ACHN (cell line): ENCODE results near the gene NTSR2.
"Not testable (repeated sequence)": the region's sequence is repeated elsewhere in the genome, so short reads cannot be mapped to it uniquely, and the experiment has no call there.

Experiments used
- DNase-seq: peaks from one replicate; pipeline ENCODE4 v3.0.0-alpha.2; 2015
- in situ Hi-C: cut with HindIII; loops from 2 replicates; pipeline ENCODE4 v1.10.0; 2017; ENCODE audit warnings: low sequenced_read_pairs, low pct_ligation_motif_present, low pct_unique_long_range_greater_than_20kb

The NTSR2 gene

DNA sequence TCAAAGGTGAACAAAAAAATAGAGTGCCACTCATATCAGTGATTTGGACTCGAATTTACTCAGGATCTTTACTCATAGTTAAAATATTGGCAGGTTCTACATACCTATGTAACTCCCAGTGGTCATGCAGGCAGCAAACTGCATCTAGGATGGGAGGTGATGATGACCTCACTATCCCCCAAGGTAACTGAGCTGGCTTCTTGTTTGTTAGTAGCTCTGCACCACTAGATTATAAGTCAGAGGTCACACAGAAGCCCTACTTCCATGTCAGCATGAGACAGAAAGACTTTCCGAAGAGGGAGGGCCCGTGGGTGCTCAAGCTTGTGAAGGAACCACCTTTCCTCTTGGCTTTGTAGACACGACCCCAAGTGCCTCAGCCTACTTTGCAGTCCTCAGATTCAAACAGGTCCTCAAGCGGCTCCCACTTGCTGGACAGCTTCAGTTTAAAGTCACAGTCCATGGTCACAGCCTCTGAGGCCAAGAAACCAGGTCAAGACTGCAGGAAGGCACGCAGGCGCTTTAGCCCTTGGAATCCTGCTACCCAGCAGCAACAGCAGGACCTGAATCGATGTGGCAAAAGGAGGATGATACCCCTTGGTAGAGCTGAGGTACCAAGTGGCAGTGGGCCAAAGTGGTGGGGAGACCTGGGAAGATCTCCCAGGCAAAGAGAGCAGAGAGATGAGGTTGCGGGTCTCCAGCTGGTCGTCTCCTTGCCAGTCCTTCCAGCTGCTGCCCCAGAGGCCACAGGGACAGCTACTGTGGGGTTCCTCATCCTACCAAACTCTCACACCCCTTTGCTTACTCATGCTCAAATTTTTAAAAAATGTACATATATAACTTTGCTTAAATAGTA, 4.3 kb downstream of the NTSR2 start:
- in situ Hi-C loops, result no loop called here
- no peak for DNase-seq

DNA sequence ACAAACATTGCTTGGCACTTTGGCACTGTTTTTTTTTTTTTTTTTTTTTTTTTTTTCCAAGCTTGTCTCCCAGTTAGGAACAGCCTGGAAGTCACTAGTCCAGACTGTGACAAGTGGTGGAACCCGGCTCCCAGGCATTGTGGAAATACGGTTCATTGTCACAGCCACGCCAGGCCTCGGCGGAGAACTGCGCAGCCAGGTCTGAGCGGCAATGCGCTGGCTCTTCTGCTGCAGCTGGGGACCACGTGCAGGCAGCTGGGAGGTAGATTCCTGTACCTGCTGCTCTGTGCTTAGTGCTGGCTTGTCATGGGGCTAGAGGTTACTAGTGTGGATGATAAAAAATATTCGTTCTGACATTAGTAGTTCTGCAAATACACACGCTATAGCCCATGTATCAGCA, 5.0 kb downstream of the NTSR2 start:
- in situ Hi-C loops, result no loop called here
- DNase-seq, result no peak

DNA sequence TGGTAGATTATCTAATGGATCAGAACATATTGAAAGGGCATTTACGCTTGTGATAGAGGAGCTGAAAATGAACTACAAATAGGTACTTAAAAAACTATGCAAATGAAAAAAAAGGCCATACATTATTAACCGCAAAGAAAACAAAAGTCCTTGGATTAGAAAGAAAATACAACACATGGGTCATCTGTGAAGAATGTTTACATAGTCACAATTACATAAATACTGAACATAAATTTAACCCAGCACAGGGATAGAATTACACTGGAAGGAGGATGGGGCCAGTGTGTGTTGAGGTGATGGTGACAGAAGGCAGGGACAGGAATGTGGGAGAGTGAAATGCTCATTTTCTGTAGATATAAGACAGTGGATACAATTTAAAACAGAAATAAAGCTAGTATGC, 6.6 kb downstream of the NTSR2 start:
- in situ Hi-C loops, result no loop called here
- no peak for DNase-seq

DNA sequence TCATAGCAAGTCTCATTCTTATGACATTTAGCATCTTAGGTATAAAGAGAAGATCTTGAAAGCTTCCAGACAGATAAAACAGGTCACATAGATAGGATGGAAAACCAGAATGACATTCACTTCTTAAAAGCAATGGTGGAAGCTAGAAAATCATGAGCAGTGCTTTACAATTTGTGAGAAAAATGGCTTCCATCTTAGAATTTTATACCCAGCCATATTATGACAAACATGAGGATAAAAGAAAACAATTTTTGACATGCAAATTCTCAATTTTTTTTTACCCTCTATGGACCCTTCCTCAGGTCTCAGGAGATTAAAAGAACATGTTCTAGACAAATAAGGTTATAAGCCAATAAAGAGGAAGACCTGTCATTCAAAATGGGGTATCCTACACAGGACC, 7.1 kb downstream of the NTSR2 start:
- in situ Hi-C loops, result no loop called here

DNA sequence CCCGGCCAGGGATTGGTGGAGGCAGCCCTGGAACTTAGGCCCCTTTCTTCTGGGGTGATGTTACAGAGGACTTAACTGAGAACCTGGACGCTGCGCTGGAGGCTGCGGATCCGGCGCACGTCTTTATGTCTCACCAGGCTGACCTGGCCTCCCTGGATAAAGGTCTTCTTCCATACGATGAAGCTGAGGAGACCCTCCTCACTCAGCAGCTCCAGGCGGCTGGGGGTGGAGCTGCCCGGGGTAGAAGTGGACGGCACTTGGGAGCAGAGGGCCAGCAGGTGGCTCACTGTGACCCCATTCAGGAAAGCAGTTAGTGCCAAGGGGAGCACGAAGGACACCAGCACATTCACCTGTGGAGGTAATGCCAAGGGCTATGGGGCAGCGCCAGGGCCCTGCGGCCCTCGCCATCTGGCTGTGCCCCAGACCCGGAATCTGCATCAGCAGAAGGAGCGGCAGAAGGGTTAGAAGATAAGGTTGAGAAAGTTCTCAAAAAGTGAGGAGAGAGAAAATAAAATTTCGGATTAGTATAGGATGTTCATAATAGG, 8.0 kb downstream of the NTSR2 start:
- in situ Hi-C loops, result no loop called here

More for the DNA sequence above, 7.1 kb downstream of the NTSR2 start:
- DNase-seq, result no peak

DNA sequence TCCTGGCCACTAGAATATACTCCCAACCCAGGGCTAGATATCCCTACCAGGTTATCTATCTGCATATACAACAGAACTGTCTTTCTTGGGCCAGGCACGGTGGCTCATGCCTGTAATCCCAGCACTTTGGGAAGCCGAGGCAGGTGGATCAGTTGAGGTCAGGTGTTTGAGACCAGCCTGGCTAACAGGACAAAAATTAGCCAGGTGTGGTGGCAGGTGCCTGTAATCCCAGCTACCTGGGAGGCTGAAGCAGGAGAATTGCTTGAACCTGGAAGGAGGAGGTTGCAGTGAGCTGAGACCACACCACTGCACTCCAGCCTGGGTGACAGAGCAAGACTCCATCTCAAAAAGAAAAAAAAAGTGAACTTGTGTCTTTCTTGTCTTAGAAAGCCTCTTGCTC, 9.6 kb downstream of the NTSR2 start:
- in situ Hi-C loops, DNase-seq: not testable (repeated sequence)

More for the DNA sequence above, 8.0 kb downstream of the NTSR2 start:
- no peak for DNase-seq

DNA sequence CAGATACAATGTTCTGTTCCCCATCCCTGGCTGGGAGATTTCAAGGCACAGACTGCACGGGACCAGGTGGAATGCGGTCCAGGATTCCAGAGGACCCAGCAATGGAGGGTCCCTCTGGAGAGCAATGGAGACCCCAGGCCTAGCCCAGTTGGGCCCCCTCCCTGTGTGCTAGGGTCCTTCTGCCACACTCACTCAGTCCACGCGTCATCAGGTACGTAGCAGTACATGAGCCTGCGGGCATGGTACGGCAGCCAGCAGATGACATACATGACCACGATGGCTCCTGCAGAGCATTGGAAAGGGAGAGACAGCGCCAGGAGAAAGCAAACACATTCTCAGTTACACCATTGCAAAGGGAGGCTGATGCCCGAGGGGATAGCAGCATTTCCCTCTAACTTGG, 10.1 kb downstream of the NTSR2 start:
- in situ Hi-C loops, result no loop called here

DNA sequence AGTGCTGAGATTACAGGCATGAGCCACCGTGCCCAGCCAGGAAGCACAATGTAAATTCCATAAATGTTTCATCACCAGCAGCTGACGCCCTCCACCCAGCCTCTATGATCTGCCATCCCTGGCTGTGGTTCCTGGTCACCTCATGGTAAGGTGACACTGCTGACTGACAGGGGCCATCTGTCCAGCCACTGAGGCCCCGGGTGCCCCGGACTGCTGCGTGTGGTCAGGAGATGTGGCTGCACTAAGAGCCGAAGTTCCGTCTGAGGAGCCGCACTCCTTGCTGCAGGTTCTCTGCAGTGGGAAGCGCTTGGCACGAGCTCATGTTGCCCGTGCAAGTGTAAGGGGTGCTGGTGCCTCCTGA, 10.9 kb downstream of the NTSR2 start:
- in situ Hi-C loops, result no loop called here
- DNase-seq, result no peak

More for the DNA sequence above, 10.1 kb downstream of the NTSR2 start:
- DNase-seq, result no peak

DNA sequence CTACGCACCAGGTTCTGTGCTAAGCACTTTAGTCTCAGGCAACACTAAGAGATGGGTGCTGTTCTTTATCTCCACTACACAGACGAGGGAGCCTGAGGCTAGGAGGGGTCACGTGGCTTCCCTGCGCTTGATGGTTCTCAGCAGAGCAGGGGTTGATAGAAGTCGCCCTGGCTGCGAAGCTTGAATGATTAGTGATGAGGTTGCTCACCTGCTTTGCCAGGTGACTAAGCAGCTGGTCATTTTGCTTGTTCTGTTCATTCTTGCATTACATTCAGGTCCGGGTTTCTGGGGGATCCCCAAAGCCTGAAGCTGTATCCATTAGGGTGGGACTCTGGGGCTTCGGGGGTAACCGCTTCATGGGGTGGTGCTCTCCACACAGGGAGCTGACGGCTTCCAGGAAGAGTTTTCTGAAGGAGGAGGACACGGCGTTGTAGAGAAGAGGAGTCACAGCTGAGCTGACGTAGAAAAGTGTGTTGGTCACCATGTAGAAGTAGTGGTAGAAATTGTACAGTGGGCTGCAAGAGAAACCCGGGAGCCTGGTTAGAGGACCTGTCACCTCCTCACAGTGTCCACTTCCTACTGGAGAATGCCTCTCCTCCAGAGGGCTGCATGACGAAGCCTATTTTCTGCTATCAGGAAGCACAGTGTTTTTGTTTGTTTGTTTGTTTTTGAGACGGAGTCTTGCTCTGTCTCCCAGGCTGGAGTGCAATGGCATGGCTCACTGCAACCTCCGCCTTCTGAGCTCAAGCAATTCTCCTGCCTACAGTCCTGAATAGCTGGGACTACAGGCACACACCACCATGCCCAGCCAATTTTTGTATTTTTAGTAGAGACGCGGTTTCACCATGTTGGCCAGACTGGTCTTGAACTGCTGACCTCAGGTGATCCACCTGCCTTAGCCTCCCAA, 11.5 kb downstream of the NTSR2 start:
- in situ Hi-C loops, result no loop called here
- no peak for DNase-seq

DNA sequence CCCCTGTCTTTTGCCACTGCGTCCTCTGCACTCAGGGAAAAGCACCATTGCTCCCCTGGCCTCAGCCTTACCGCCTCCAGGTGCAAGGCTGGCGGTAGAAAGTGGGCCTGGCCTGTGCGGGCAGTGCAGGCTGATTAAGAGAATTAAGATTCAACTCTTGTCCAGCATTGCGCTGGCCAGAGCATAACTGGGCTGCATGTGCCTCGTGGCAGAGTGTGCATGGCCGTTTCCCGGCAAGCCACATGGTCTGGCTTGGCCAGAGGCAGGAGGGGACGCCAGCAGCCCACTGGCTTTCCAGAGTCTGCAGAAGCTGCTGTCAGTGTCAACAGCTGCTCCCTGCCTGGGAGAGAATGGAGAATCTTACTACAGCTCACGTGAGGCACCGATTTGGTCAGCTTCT, 12.3 kb downstream of the NTSR2 start:
- in situ Hi-C loops, result no loop called here
- DNase-seq, result no peak

DNA sequence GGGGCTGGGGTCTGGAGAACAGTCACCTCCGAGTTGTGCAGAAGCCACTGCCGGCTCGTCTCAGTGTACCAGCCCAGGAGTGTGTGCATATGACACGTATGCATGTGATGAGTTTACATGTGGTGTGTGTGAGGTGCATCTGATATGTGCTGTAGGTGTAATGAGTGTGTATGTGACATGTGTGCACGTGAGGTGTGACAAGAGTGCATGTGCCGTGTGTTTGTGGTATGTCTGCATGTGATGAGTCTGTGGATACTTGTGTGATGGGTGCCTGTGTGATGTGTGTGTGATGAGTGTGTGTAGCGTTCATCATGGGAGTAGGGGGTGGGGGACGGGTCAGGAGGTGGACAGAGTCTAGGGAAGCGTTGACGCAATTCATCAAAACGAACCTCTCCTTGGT, 12.8 kb downstream of the NTSR2 start:
- in situ Hi-C loops, result no loop called here
- no peak for DNase-seq

DNA sequence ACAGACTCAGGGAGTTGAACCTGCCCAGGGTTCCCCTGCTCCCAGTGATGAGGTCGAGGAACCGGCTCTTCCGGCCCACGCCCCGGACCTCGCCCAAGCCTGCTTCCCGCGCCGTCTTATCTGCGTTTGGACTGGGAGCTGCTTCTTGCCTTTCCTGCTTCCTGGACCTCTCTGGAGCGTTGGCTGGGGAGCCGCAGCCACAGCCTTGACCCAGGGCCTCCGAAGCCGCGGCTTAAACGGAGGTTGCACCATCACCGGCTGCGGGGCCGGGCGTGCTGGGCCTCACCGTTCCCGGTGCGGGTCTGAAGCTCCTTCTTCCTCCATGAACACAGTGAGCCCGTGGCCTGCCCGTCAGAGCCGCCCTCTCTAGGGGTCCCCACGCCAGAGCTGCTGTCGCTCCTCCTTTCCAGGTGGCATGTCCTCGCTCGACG, 13.3 kb downstream of the NTSR2 start:
- DNase-seq, result no peak
- in situ Hi-C loops, result no loop called here

DNA sequence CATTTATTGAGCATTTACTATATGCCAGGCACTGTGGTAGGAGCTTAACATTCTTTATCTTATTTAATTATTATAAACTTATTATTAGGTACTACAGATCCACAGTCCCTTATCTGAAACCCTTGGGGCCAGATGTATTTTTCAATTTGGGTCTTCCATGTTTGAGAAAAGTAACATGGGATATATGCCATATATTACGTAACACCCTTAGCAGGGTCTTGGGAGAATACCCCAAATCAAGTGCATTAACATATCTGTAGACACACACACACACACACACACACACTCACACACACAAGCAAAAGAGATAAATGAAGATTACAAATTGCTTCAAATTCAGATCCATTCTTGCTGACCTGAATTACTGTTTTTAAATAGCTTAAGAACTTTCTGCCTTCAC, 13.7 kb downstream of the NTSR2 start:
- DNase-seq, result no peak
- in situ Hi-C loops, result no loop called here

DNA sequence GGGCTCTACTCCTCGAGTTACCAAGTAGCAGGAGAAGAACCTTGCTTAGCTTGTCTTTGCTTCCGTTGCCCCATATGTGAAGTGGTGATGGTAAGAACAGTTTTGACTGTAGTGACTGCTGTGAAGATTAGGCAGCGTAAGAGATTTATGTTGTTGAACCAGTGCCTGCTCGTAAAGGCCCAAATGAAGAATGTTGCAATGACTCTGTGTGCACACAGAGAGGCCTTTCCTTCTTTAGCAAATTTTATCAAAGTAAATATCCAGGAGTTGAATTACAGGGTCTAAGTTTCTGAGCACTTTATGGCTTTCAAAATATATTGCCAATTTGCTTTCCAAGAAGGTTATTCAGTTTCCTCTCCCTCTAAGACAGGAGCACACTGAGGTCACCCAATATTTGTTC, 14.5 kb downstream of the NTSR2 start:
- no peak for DNase-seq
- in situ Hi-C loops, result no loop called here

DNA sequence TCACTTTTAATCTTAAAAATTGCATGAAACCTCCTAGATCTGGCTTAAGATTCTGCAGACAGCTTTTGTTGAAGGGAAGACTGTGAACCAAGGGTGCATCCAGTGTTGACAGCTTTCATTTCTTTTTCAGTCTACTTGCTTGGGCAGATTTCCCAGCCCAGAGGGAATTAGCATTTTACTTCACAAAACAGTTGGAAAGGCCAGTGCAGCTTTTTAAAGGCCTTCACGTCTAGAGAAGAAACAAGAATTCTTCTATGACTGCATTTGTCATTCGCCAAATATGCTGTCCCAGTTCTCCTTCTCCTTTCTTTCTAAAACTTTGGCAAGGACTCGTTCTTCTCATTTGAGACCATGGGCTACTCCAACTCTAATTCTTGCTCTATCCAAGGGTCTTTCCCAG, 17.4 kb downstream of the NTSR2 start:
- in situ Hi-C loops, result no loop called here
- no peak for DNase-seq

DNA sequence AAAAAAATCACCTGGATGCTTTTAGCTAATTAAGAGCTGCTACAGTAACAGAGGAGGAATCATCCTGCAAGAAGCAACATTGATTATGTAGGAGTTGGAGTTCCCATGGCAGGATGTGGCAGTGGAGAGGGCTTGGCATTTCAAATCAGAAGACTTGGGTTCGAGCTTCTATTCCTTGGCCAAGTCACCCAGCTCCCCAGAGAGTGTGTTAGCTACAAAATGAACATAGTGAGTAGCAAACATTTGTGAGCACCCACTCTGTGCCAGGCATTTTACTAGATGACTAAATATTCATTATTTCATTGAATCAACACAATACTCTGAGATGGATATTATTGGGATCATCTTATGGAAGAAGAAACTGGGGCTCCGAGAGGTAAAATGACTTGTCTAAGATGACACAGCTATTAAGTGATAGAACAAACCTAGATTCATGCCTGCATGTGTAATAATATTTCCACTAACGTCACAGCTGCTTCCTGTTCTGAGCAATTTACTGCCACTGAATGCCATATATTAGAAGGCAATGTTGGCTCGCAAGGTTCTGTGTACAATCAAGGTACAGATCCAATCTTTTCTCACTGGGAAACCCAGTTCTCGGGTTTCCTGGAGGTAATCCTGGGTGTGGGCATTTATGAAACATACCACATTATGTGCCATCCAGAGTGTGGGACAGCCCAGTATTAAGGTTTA, 18.0 kb downstream of the NTSR2 start:
- in situ Hi-C loops, result no loop called here

DNA sequence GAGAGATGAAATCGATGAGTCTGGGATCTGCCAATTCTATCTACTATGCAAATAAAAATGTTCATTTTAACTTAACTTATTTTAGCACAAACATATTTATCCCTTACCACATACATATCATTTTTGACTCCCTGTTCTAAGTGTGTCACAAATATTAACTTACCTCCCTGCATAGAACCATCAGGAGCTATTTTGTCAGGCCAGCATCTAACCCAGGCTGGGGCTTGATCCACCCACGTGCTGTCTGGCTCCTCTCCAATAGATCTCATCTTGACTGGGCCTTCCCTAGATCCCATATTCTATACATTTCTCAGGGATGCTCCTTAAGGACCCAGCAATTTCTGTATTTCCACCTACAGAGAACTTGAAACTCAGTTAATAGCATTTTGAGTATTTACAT, 20.9 kb downstream of the NTSR2 start:
- no peak for DNase-seq

More for the DNA sequence above, 18.0 kb downstream of the NTSR2 start:
- no peak for DNase-seq

DNA sequence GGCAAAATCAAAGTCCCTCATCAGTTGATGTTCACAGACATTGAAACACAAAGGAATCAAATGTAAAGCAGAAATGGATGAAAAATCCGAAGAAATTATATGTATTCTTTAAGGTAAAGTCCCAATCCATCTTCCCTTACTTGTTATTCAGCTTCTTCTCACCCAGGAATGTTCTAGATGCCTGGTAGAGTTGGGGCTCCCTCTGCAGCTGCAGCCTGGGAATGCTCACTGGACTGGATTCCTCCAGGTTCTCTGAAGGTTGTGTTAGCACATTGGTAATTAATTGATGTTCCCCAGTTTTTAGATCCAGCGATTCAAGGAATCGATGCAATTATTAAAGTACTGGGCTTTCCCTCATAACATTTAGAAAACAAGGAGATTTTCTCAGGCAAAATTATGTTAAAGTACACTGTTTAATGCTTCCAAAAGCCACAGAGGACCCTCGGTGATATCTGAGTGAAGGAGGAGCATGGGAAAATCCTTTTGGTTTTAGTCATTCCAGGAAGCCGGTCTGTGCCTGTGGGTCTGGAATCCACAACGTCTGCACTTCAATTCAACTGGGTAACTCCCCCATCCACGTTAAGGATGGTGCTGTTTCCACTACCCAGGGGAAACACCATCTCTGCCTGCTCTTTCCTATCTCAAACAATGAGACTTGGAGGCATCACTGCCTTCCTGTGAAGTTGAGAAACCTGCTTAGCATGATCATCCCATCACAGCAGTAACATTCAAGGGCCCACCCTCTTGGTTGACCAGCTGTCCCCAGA, 22.0 kb downstream of the NTSR2 start:
- DNase-seq, result peak; percentile 10
- in situ Hi-C loops, result no loop called here

More for the DNA sequence above, 20.9 kb downstream of the NTSR2 start:
- in situ Hi-C loops, result no loop called here
